ENCODE measurements around the gene FMO5. TPM values are rescaled to one million over a fixed set of nuclear protein-coding genes. Genes with fewer than 3 reads are reported as not detected.
"Not testable (repeated sequence)": the region's sequence is repeated elsewhere in the genome, so short reads cannot be mapped to it uniquely, and the experiment has no call there.

Gene FMO5
- polyA plus RNA-seq, 3 donors = 5.3 to 8.2 (median 7.6) TPM

- H3K27ac ChIP-seq (ENCODE audit: low read depth, low read length) = no peak overlapping the region
- 33 to 84% (median 76%) methylated on average over 2 of the region's 2 CpGs for WGBS, 3 donors
Observed at GRCh38 chr1:147168626-147169058, 56.5 kb downstream of the FMO5 start.

- 64 to 93% (median 91%) methylated on average over 1 of the region's 1 CpG for WGBS, 3 donors
- no peak overlapping the region for H3K27ac ChIP-seq (ENCODE audit: low read depth, low read length)
Observed at GRCh38 chr1:147167365-147167764, 57.8 kb downstream of the FMO5 start.

- WGBS, 3 donors = 95 to 98% (median 95%) methylated on average over 1 of the region's 1 CpG
Observed at GRCh38 chr1:147163019-147163418, 62.1 kb downstream of the FMO5 start.

GRCh38 chr1:147162093-147162492 is 63.0 kb downstream of the FMO5 start:
- H3K27ac ChIP-seq (ENCODE audit: low read depth, low read length) = no peak overlapping the region

More at GRCh38 chr1:147163019-147163418, 62.1 kb downstream of the FMO5 start:
- H3K27ac ChIP-seq (ENCODE audit: low read depth, low read length) = no peak overlapping the region

- not testable (repeated sequence) for H3K27ac ChIP-seq (ENCODE audit: low read depth, low read length)
- WGBS, 3 donors = 97 to 98% (median 98%) methylated on average over 2 of the region's 2 CpGs
Observed at GRCh38 chr1:147157116-147157515, 68.0 kb downstream of the FMO5 start.

- WGBS, 3 donors = 93 to 98% (median 94%) methylated on average over 3 of the region's 3 CpGs
- H3K27ac ChIP-seq (ENCODE audit: low read depth, low read length) = no peak overlapping the region
Observed at GRCh38 chr1:147156642-147157041, 68.5 kb downstream of the FMO5 start.

GRCh38 chr1:147152772-147153171 is 72.4 kb downstream of the FMO5 start:
- no peak overlapping the region for H3K27ac ChIP-seq (ENCODE audit: low read depth, low read length)
- 70 to 85% (median 83%) methylated on average over 3 of the region's 3 CpGs for WGBS, 3 donors

GRCh38 chr1:147151244-147151643 is 73.9 kb downstream of the FMO5 start:
- 92 to 100% (median 96%) methylated on average over 1 of the region's 1 CpG for WGBS, 3 donors
- no peak overlapping the region for H3K27ac ChIP-seq (ENCODE audit: low read depth, low read length)

- WGBS, 3 donors = 75 to 86% (median 81%) methylated on average over 2 of the region's 2 CpGs
Observed at GRCh38 chr1:147142886-147143285, 82.3 kb downstream of the FMO5 start.

More at GRCh38 chr1:147142886-147143285, 82.3 kb downstream of the FMO5 start:
- no peak overlapping the region for H3K27ac ChIP-seq (ENCODE audit: low read depth, low read length)

Other genes starting within 250 kb of the FMO5 start
- 10 to 100 TPM in 1 of 3 donors, 1 to 10 TPM in 2; 5.5 to 12.1 (median 6.7) TPM for gene PRKAB2, start 52.9 kb downstream of the FMO5 start, polyA plus RNA-seq
- 10 to 100 TPM in 2 of 3 donors, 1 to 10 TPM in 1; 6.5 to 17.1 (median 15.0) TPM for gene CHD1L, start 17.3 kb upstream of the FMO5 start, polyA plus RNA-seq

Data from adipose tissue (tissue), 3 donors.